Measurements from ENCODE around the gene ARRB1. TPM values are rescaled to one million over a fixed set of nuclear protein-coding genes. Genes with fewer than 3 reads are reported as not detected.

The ARRB1 gene
- polyA plus RNA-seq, 1 experiment, result 36.9 TPM

Small RNAs within 50 kb of the gene (small RNA-seq; reads per million reads assigned to genes)
- gene MIR326 (ENCODE audit: insufficient read length, low read depth), result 0.81 reads per million
- not detected for gene SNORD15A (ENCODE audit: insufficient read length, low read depth)

Other genes starting within 250 kb of the ARRB1 start
- gene SLCO2B1, start 200.6 kb downstream of the ARRB1 start, polyA plus RNA-seq (2011; rRNA removed), result not detected in 2 replicates
- gene TPBGL, start 110.9 kb downstream of the ARRB1 start, polyA plus RNA-seq (2011; rRNA removed), result 0.02 TPM in 1 of 2 replicates, not detected in the other
- 2,915 and 3,250 TPM in 2 replicates for gene RPS3, start 47.9 kb upstream of the ARRB1 start, polyA plus RNA-seq (2011; rRNA removed)
- gene KLHL35, start 81.5 kb upstream of the ARRB1 start, polyA plus RNA-seq (2011; rRNA removed), result 0.81 and 1.0 TPM in 2 replicates
- gene GDPD5, start 174.3 kb upstream of the ARRB1 start, polyA plus RNA-seq (2011; rRNA removed), result 1.4 and 1.9 TPM in 2 replicates
- 881 and 1,147 TPM in 2 replicates for gene SERPINH1, start 210.6 kb upstream of the ARRB1 start, polyA plus RNA-seq (2011; rRNA removed)

All from AG04450 (cell line).